Frontal cortex (tissue), 4 donors: ENCODE results near the gene TEPSIN. TPM values are rescaled to one million over a fixed set of nuclear protein-coding genes. Genes with fewer than 3 reads are reported as not detected.

ENCODE experiments used
- DNase-seq, 2 donors: peaks; one replicate each; pipeline ENCODE4 v3.0.0; 2012; ENCODE audit warnings: low spot score in 2 of 2
- FAIRE-seq: peaks from 2 replicates; lab custom pipeline; 2012; peaks lifted over from hg19 to GRCh38; lab: Jason Lieb, UNC
- total RNA-seq: library from RNA; depleted of rRNA; stranded (reverse); fragments of >200 nt; gene quantifications from one replicate; pipeline ENCODE4 v1.2.3, GENCODE V29; 2014
- donor health status: control.
- donor health status: control.
- donor health status: control.

TEPSIN gene
- total RNA-seq, 1 donor from 2014 or later, result 7.3 TPM

DNA sequence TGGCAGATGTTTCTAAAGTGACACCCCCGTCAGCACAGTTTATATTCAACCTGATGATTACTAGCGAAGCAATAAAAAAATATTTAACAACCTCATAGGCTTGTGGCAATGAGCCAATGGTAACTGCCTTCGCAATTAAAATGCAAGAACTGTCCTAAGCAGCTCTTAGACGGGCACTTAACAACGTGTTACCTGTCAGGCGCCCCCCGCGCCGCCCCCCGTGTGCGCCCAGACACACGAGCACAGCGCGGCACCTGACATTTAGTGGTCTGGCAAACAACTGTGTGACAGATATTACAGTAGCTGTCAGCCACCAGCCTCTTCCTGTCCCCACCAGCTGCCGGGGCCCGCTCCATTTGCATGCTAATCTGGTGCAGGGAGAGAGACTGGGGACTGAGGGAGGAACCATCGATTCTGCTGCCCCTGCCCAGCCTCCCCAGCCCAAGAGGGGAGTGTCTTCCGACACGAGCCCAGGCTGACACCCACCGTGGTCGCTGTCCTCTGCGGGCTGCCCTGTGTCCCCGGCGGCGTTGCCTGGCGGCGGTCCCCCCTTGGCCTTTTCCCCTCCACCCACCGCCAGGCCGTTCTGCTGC, 12.9 kb upstream of the TEPSIN start:
- DNase-seq (no peak), FAIRE-seq (no peak)

DNA sequence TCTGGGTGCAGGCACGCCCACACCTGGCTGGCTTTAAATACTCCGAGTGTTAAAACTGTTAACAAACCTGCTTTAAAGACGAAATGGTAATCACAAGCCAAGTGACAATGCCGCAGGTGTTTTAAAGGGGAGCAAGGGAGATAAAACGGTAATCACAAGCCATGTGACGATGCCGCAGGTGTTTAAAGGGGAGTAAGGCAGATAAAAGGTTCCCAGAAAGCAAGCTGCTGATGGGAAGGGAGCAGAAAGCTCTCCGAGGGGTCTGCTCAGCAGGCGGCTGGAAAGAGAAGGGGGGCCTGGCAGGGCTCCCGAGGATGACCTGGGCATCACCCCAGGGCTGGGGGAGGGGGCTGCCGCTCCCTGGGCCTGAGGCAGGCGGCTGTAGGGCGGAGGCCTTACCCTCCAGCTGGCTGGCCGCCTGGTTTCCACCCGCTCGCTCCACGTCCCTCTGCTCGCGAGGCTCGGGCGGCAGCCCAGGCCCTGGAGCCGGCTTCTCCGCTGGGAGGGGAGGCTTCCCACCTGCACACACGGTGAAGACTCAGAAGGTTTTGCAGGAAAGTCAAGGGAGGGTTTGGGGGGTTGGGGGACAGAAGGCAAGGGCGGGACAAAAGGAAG, 12.3 kb upstream of the TEPSIN start:
- no peak for DNase-seq
- FAIRE-seq, result no peak

DNA sequence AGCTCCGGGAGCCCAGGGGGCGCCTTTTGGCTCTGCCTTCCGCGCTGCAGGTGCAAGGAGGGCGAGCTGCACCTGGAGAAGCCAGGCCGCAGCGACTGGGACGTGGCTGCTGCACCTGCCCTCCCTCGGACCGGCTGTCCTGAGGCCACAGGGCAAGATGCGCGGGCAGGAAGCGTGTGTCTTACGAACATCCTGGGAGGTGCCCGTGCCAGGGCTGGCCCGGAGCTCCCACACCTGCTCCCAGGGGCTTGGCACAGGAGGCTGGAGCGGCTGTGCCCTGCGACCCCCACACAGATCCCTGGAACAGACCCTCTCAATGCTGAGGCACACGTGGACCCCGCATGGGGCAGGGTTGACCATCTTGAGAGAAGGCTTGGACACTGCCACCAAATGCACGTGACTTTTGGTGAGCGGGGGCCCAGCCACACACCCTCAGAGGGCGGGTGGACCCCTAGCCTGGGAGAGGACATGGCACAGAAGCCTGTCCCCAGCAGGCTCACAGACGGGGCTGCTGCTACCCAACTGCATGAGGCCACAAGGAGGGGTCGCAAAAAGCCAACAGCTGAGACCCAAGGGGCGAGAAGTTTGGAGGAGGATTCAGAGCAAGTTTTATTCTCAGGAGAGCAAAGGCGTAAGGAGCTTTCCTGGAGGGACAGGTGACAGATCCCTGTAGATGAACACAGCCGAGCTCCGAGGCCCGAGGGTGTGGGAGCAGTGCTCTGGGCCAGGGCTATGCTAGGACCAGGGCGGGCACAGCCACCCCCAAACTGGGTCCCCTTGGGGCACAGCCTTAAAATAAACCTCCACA, 11.6 kb upstream of the TEPSIN start:
- no peak for FAIRE-seq

DNA sequence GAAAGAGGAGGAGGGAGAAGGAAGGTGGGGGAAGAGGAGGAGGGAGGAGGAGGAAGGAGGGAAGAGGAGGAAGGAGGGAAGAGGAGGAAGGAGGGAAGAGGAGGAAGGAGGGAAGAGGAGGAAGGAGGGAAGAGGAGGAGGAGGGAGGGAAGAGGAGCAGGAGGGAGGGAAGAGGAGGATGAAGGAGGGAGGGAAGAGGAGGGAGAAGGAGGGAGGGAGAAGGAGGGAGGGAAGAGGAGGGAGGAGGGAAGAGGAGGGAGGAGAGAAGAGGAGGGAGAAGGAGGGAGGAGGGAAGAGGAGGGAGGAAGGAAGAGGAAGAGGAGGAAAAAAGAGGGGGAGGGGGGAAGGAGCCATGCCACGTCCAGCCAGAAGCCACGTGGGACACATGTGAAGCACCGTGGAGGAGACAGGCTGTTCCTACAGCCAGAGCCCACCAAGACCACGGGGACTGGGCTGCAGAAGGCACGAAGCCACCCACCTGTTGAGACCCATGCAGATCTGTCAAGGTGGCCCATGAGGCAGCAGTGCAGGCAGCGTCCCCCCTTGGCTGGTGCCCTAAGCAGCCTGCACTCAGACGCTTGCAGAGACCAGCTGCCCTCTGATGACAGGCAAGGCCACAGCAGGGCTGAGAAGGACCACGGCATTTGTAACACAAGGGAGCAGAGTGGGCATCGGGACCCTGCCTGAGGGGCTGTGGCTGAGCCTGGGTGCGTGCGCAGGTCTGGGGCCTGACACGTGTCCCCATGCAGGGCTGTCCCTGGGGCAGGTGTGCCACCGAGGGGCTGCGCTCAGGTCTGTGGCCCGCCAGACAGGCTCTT, 10.6 kb upstream of the TEPSIN start:
- FAIRE-seq (no peak), DNase-seq (no peak)

More for the DNA sequence above, 11.6 kb upstream of the TEPSIN start:
- no peak for DNase-seq

DNA sequence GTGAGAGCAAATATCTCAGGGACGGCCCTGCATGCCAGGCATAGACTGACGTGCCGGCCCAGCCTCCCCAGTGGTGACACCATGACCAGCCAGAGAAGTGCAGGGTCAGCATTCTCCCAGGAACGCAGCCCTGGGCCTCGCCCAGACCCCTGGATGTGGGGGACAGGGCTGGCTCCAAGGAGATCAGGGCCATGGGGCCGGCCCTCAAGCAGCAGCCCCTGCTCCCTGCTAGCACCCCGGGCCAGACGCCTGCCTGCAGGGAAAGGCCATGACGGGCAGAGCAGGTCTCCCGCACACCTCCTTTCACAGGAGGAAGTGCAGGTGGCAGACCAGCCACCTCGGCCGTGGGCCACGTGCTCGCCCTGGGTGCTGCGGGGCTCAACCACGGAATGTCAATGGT, 9.8 kb upstream of the TEPSIN start:
- FAIRE-seq (no peak), DNase-seq (no peak)

DNA sequence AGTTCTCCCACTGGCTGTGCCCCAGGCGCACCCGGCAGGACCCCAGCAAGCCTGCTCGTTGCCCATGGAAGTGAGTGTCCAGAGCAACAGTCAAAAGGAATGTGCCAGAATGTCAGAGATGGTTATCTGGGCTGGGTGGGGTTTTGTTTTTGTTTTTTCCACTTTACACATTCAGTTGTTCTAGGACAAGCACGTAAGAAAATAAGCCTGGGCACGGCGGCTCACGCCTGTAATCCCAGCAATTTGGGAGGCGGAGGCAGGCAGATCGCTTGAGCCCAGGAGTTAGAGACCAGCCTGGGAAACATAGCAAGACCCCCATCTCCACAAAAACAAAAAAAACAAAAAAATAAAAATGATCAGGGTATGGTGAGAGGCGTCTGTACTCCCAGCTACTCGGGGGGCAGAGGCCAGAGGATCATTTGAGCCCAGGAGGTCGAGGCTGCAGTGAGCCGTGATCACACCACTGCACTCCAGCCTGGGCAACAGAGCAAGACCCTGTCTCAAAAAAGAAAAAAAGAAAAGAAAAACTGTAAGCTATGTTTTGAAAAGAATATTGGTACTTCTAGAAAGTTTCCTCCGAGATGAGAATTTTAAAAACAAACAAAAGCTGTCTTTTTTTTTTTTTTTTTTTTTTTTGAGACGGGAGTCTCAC, 8.6 kb upstream of the TEPSIN start:
- DNase-seq (no peak), FAIRE-seq (no peak)

DNA sequence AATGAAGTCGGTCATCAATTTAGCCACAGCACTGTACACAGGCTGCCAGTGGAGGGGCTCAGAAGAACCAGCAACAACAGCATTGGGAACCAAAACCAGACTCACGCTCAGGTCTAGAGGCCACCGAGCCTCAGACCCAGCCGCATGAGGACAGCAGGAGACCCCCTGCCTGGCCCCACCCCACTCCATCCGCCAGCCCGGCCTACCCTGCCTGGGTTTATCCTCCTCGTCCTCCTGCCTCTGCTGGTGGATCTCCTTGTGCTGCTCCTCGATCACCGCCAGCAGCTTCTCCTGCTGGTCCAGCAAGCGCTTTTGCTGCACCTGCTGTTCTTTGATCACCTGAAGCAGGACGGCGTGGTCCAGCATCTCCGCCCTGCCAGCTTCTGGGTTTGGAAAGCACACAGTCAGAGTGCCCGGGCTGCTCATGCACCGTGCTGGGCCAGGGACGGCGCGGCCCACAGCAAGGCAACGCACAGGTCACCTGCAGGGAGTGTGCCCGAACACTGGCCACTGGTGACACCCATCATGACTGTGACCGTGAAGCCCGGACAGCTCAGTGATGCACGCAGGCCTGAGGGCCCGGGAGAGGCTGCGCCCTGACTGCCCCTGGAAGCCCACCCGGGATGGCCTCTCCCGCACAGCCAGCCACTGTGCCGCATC, 8.0 kb upstream of the TEPSIN start:
- DNase-seq, result no peak
- no peak for FAIRE-seq

DNA sequence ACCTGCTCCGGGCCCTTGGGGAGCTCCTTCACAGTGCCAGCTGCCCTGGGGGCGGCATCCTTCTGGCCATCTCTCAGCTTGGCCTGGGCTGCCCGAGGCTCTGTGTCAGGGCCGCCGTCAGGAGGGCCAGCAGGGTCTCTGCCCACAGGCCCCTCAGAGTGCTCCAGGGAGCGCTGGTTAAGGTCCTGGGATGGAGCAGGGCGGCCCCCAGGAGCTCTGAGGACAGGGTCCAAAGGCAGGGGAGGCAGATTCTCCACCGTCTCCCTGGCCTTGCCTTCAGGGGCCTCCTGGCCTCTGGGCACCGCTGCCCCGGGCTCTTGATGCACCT, 7.5 kb upstream of the TEPSIN start:
- DNase-seq (no peak), FAIRE-seq (no peak)

DNA sequence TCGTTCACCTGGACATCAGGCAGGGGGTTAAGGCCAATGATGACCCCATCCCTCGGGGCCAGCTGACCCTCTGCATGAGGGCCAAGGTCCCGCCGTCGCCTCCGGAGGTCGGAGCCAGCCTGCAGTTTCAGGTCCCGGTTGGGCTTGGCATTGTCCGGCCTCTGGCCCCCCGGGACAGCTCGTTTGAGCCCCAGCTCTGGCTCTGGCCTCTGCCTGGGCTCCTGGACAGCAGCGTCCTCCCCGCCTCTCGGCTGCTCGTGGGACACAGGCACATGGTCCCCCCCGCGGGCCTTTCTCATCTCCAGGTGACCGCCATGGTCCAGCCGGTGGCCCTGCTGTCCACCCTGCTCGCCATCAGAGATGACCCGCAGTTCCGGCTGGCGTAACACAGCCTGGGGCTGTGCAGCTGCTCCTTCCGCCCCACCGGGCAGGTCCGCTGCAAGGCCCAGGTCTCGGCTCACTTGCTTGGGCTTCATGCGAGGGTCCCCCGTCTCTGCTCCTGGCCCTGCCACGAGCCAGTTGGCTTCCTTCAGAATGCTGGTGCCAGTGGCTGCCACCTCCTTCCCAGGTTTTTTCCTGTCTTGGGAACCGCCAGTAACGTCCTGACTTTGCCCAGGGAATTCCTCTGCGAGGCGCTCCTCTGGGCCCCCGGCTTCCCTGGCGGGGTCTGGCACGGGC, 6.9 kb upstream of the TEPSIN start:
- FAIRE-seq (no peak), DNase-seq (no peak)

DNA sequence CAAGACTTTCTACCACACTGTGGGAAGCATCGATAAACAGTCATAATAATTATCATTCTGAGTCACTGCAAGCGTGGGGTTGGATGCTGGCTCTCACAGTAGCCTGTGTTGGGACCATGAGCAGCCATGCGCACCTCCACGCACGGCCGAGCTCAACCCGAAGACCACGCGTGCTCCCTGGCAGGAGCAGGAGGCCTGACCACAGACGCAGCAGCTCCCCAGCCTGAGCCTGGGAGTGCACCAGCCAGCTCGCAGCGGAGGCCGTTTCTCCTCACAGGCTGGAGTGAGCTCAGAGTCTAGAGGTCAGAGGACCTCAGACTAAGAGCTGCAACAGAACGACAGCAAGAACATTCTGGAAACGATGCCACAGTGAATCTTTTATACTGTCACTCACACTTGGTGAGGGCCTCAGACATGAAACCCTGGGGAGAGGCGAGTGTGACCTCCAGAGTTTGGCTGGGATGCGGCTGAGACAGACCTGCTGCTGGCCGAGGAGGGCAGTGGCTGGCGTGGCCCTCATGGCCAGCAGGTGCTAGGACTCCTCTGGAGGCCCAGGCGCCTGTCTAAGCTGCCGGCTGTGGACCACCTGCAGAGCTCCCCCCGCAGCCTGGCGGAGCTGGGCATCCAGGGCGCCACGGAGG, 6.3 kb upstream of the TEPSIN start:
- no peak for DNase-seq
- no peak for FAIRE-seq

DNA sequence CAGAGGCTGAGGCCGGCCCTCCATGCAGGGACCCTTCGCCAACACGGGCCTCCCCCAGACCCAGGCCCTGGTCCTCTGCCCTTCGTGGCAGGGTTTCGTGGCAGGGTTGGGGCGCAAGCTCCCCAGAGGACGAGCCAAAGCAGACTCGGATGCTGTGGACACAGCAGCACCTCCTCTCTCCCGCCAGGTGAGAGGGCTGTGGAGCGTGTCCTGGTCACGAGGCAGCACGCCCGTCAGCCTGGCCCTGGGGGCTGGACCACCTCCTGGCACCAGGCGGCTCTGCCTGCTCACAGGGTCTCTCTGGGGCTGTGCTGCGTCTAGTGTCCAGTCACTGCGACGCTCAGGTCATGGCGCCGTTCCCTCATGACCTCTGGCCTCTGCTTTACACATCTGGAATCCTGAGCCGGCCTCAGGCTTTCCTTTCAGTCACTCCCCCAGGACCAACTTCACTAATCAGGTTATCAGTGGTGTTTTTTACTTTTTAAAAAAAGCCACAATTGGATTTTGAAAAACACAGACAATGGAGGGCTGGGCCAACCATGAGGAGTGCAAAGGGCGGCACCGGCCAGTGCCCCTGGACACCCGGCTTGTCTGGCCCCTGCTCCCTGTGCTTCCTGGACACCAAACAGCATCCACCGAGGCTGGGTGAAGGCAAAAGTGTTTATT, 5.6 kb upstream of the TEPSIN start:
- FAIRE-seq, result no peak
- no peak for DNase-seq

DNA sequence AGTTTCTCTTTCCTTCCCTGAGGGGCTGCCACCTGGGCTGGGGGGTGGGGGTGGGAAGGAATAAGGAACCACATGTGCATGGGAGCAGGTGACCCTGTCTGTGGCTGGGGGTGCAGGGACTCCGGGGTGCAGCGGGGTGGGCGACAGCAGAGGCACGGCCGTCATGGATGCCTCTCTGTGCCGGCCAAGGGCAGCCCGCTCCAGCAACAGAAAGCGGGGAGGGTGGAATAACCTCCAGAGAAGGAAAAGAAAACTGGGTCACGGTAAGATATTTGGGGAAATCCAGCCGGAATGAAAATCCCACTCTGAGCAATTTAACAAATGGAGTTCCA, 4.4 kb upstream of the TEPSIN start:
- DNase-seq, result no peak
- FAIRE-seq, result no peak

DNA sequence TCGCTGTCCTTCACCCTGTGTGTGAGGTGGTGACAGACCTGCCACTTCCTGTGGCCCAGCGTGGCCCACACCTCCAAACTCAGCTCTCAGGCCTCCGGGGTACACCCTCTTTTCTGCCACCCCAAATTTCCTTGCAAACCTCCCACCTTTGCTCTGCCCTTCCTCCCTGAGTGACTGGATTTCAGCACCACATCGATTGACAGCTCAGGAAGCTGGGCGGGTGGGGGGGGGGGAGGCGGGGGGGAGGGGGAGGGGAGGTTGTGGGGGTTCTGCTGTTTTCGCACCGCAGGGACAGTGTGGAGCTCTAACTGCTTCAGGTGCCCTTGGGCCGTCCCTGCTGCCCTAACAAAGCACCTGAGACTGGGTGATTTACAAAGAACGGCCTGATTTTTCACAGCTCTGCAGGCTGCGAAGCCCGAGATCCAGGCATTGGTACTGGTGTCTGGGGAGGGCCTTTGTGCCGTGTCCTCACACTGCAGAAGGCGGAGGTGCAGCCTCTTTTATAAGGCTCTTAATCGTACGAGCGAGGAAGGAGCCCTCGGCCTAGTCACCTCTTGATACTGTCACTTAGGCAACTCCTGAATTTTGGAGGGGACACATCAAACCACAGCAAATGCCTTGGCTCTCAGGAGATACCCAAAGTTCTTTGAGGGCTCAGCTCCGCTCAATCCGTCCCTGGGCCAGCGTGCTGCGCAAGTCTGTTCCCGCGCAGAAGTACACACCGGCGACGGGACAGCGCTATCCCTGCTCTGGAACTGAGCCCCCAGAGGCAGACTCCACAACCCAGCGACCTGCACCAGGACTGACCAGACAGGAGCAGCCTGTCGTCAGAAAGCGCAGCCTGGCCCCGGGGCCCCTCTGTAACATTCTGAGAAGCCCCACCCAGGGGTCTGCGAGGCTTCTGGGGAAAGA, 3.8 kb upstream of the TEPSIN start:
- no peak for FAIRE-seq
- DNase-seq, result no peak

DNA sequence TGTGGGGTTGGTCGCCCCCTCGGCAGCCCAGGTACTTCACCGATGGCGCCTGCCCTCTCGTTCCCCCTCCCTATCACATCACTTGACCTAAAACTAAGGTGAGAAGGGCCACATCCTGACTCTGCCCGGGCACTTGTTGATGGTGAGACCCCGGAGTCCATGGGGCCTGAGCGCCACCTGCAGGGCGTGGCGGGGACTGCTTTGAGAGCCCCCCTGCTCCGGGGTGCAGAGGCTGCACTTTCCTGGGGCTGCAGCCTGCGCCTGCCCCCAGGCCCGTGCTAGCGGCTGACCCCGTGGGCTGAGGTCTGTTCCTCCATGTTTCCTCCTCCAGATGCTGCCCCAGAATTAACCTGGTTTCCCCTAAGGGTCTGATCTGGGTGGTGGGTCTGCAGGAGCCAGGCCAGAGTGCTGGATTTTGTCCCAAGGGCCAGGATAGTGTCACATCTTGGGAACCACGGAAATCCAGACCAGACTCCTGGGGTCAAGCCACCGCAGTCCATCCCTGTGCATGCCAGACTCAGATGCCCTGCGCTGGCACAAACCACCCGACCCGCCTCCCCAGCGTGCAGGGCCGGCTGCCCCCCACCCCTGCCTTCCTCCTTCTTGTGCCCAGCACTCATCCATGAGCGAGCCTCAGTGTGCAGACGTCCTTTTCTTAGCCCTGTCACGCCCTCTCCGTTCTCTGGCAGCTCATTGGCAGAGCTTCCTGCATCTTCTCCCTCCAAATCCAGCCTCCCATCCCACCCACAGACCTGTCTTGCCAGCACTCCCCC, 3.0 kb upstream of the TEPSIN start:
- FAIRE-seq (no peak), DNase-seq (peak; percentile 69)

DNA sequence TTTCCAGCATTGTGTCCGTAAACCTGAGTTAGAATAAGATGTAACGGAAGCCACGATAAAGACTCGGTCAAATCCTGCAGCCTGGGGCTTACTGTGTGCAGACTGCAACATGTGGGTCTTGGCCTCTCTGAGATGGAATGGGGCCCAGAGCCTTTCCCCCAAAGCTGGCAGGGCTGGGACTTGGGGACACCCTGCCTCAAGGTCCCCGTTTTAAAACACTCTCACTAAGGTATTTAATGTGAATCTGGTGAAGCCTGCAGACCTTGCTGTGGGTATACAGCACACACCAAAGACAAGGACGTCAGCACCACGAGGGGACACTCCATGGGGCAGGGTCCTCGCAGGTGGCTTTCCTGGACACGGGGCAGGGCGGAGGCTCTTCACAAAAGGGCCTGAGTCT, 2.3 kb upstream of the TEPSIN start:
- DNase-seq (no peak), FAIRE-seq (no peak)

DNA sequence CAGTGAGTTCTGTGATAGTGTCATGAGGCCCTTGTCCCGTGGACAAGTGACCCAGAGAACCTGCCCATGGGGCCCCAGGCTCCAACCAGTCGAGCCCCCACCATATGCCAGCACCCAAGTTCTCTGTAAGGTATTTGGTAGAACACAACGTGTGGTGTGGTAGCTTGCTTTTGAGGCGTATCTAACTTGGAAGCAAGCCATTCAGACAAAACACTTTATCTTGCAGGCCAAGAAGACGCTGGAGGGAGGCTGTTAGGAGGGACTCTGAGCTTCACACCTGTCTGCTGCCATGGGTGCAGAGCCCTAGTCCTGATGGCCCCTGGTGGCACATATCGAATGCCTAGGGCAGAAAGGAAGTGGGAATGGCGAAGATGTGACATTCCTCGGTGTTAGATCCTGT, 1.9 kb upstream of the TEPSIN start:
- FAIRE-seq, result no peak

More for the DNA sequence above, 1.9 kb upstream of the TEPSIN start:
- DNase-seq, result no peak
